ENCODE results near the gene SYNE1.
"Not testable (repeated sequence)": the region's sequence is repeated elsewhere in the genome, so short reads cannot be mapped to it uniquely, and the experiment has no call there.

Gene SYNE1

GRCh38 chr6:152078804-152079203, 558.4 kb downstream of the SYNE1 start:
- no peak for DNase-seq

GRCh38 chr6:152078001-152078400, 559.2 kb downstream of the SYNE1 start:
- DNase-seq, result no peak

GRCh38 chr6:152076242-152076641, 560.9 kb downstream of the SYNE1 start:
- DNase-seq, result not testable (repeated sequence)

- no peak for DNase-seq
Observed at GRCh38 chr6:152071843-152072242, 565.3 kb downstream of the SYNE1 start.

All from NCI-H510A (cell line).